Measurements from ENCODE around the gene TLR2.

The TLR2 gene

GRCh38 chr4:153750197-153750817 is 66.2 kb downstream of the TLR2 start:
- TF ChIP-seq EZH2phosphoT487 (IDR thresholded peaks at IDR 0.05; ENCODE audit: low read depth) (no peak), CTCF (IDR thresholded peaks at IDR 0.05; ENCODE audit: low read depth, low read length) (peak; percentile 99)
- no peak overlapping the region for H2AFZ ChIP-seq (ENCODE audit: low read depth, low read length)
- H3K27me3 ChIP-seq (ENCODE audit: low read depth, low read length) = peaks cover 12% of the 10 kb centered on the region
- no peak overlapping the region for H3K27ac ChIP-seq (ENCODE audit: low read length)
- no peaks in the 10 kb centered on the region for H3K79me2 ChIP-seq (ENCODE audit: low read length)
- H4K20me1 ChIP-seq (ENCODE audit: insufficient read depth, low read length) = no peaks in the 10 kb centered on the region
- H3K4me2 ChIP-seq (ENCODE audit: low read length) = no peak overlapping the region
- H3K4me1 ChIP-seq (ENCODE audit: low read length) = no peaks in the 10 kb centered on the region
- no peaks in the 10 kb centered on the region for H3K36me3 ChIP-seq (replicated peaks; ENCODE audit: low read depth, low read length)
- no peaks in the 10 kb centered on the region for H3K9me3 ChIP-seq (ENCODE audit: insufficient read depth, low read length)
- no peak overlapping the region for H3K9ac ChIP-seq (ENCODE audit: low read length)
- no peak overlapping the region for H3K4me3 ChIP-seq (ENCODE audit: low read length)

GRCh38 chr4:153755186-153755585 is 71.1 kb downstream of the TLR2 start:
- Histone ChIP-seq H4K20me1 (ENCODE audit: insufficient read depth, low read length) (no peaks in the 10 kb centered on the region), H3K4me2 (ENCODE audit: low read length) (no peak overlapping the region), H3K27ac (ENCODE audit: low read length) (no peak overlapping the region), H3K4me3 (ENCODE audit: low read length) (no peak overlapping the region), H3K27me3 (ENCODE audit: low read depth, low read length) (peaks cover 8% of the 10 kb centered on the region; the same call in 1 of the 2 replicates), H3K79me2 (ENCODE audit: low read length) (no peaks in the 10 kb centered on the region), H3K36me3 (replicated peaks; ENCODE audit: low read depth, low read length) (no peaks in the 10 kb centered on the region), H3K4me1 (ENCODE audit: low read length) (no peaks in the 10 kb centered on the region), H3K9me3 (ENCODE audit: insufficient read depth, low read length) (no peaks in the 10 kb centered on the region), H2AFZ (ENCODE audit: low read depth, low read length) (no peak overlapping the region), H3K9ac (ENCODE audit: low read length) (no peak overlapping the region)
- TF ChIP-seq EZH2phosphoT487 (IDR thresholded peaks at IDR 0.05; ENCODE audit: low read depth) (no peak), CTCF (IDR thresholded peaks at IDR 0.05; ENCODE audit: low read depth, low read length) (no peak)

Measured in OCI-LY3 (cell line).